Measurements from ENCODE around the gene ERG28.
A peak's percentile ranks its signal among the peaks of the same experiment; 100 is the strongest.
"Not testable (repeated sequence)": the region's sequence is repeated elsewhere in the genome, so short reads cannot be mapped to it uniquely, and the experiment has no call there.

ERG28 gene

GRCh38 chr14:75660630-75661498 lies at the start of gene ERG28, which contains the start of gene TTLL5:
Gene ERG28 (minus strand): TSS chr14:75660876. CDS start chr14:75657502, 3,374 bp downstream.
Gene TTLL5 (plus strand): TSS chr14:75661246. CDS start chr14:75663150, 1,904 bp downstream.
- DNase-seq, result peak; percentile 91

- DNase-seq, result peak; percentile 43
Measured at GRCh38 chr14:75709207-75709812, 48.6 kb upstream of the ERG28 start.

GRCh38 chr14:75705014-75705413 lies 44.3 kb upstream of the ERG28 start:
- DNase-seq, result no peak

GRCh38 chr14:75703467-75703866 lies 42.8 kb upstream of the ERG28 start:
- DNase-seq, result no peak

- DNase-seq, result no peak
Measured at GRCh38 chr14:75702616-75703261, 42.1 kb upstream of the ERG28 start.

GRCh38 chr14:75702122-75702521 lies 41.4 kb upstream of the ERG28 start:
- DNase-seq, result no peak

- DNase-seq, result no peak
Measured at GRCh38 chr14:75700295-75700694, 39.6 kb upstream of the ERG28 start.

- DNase-seq, result no peak
Measured at GRCh38 chr14:75699331-75699730, 38.7 kb upstream of the ERG28 start.

- no peak for DNase-seq
Measured at GRCh38 chr14:75697918-75698317, 37.2 kb upstream of the ERG28 start.

- DNase-seq, result no peak
Measured at GRCh38 chr14:75697386-75697785, 36.7 kb upstream of the ERG28 start.

GRCh38 chr14:75695025-75695424 lies 34.3 kb upstream of the ERG28 start:
- not testable (repeated sequence) for DNase-seq

GRCh38 chr14:75690010-75690409 lies 29.3 kb upstream of the ERG28 start:
- no peak for DNase-seq

GRCh38 chr14:75689012-75689411 lies 28.3 kb upstream of the ERG28 start:
- DNase-seq, result no peak

- DNase-seq, result no peak
Measured at GRCh38 chr14:75685910-75686309, 25.2 kb upstream of the ERG28 start.

- no peak for DNase-seq
Measured at GRCh38 chr14:75675265-75675960, 14.7 kb upstream of the ERG28 start.

- DNase-seq, result no peak
Measured at GRCh38 chr14:75673345-75674035, 12.8 kb upstream of the ERG28 start.

GRCh38 chr14:75672605-75673192 lies 12.0 kb upstream of the ERG28 start:
- no peak for DNase-seq

- DNase-seq, result no peak
Measured at GRCh38 chr14:75667099-75667765, 6.6 kb upstream of the ERG28 start.

GRCh38 chr14:75662966-75663365 lies 2.3 kb upstream of the ERG28 start:
- no peak for DNase-seq

GRCh38 chr14:75661499-75661814 lies 781 bp upstream of the ERG28 start:
- no peak for DNase-seq

GRCh38 chr14:75660238-75660629 lies 442 bp downstream of the ERG28 start:
- DNase-seq, result no peak

- DNase-seq, result no peak
Measured at GRCh38 chr14:75658957-75659356, 1.7 kb downstream of the ERG28 start.

Measured in activated T-cell treated with anti-CD3 and anti-CD28 coated beads for 4 hours (primary cell).